Middle frontal gyrus (tissue), 1 donor: ENCODE results near the gene SLC6A19.

Experiments
- DNase-seq: peaks from one replicate; pipeline ENCODE4 v3.0.0-alpha.2; 2015; ENCODE audit warnings: low spot score; ENCODE audit errors: extremely low spot score

The SLC6A19 gene

DNA sequence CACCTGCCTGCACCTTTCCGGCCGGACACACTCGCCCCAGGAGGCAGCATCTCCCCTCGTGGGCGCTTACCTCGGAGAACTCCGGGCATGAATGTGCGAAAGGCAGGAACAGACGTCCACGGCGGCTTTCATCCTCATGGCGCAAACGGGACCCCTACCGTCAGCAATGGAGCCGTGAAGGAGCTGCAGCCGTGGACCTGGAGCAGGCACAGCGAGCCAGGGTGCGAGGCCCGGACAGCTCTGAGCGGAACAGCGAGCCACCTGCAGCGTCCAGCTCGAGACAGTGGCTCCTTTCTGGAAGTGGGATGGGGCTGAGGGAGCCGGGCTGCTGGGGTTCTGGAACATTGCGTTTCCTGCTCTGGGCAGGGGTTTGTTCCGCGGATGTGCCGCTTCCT is 7.8 kb upstream of the SLC6A19 start:
- DNase-seq, result no peak

DNA sequence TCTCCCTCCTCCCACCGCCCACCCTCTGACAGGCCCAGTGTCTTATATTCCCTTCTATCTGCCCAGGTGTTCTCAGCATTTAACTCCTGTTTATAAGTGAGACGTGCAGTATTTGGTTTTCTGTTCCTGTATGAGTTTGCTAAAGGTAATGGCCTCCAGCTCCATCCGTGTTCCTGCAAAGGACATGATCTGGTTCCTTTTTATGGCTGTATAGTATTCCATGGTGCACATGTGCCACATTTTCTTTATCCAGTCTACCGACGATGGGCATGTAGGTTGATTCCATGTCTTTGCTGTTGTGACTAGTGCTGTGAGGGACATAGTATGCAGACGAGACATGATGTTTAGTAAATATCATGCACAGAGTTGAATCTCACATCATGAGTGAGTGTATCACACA is 7.0 kb upstream of the SLC6A19 start:
- no peak for DNase-seq

DNA sequence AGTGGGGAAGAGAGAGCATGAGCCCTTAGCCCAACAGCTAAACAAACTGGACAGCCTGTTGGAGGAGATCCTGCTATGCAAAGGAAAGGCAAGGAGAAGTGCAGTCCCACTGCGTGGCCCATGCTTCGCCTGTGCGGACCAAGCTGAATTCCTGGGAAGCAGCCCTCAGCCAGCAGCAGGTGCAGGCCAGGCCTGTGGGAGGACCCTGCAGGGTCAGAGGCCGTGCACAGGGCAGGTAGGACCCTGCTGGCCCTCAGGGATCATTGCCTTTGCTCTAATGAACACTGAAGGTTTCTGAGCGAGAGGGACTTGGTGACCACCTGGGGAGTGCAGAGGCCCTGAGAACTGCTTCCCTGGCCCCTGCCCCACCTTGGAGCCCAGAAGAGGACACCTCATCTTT is 6.0 kb upstream of the SLC6A19 start:
- no peak for DNase-seq

DNA sequence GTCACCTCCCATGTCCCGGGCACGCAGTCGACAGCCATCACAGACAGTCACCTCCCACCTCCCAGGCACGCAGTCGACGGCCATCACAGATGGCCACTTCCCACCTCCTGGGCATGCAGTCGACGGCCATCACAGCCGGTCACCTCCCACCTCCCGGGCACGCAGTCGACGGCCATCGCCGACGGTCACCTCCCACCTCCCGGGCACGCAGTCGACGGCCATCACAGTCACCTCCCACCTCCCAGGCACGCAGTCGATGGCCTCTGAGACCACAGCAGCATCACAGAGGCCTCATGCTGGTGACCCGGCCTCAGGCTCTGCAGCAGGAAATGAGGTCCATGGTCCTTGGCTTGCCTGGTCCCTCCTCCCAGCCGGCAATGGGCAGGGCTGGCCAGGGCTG is 5.5 kb upstream of the SLC6A19 start:
- DNase-seq, result no peak

DNA sequence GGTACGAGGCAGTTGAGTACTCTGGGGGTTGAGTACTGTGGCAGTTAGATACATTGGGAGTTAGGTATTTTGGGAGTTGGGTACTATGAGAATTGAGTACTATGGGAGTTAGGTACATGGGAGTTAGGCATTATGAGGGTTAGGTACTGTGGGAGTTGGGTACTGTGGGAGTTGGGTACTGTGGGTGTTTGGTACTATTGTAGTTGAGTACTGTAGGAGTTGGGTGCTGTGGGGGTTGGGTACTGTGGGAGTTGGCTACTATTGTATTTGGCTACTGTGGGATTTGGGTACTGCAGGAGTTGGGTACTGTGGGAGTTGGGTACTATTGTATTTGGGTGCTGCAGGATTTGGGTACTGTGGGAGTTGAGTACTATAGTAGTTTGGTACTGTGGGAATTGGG is 4.8 kb upstream of the SLC6A19 start:
- no peak for DNase-seq

DNA sequence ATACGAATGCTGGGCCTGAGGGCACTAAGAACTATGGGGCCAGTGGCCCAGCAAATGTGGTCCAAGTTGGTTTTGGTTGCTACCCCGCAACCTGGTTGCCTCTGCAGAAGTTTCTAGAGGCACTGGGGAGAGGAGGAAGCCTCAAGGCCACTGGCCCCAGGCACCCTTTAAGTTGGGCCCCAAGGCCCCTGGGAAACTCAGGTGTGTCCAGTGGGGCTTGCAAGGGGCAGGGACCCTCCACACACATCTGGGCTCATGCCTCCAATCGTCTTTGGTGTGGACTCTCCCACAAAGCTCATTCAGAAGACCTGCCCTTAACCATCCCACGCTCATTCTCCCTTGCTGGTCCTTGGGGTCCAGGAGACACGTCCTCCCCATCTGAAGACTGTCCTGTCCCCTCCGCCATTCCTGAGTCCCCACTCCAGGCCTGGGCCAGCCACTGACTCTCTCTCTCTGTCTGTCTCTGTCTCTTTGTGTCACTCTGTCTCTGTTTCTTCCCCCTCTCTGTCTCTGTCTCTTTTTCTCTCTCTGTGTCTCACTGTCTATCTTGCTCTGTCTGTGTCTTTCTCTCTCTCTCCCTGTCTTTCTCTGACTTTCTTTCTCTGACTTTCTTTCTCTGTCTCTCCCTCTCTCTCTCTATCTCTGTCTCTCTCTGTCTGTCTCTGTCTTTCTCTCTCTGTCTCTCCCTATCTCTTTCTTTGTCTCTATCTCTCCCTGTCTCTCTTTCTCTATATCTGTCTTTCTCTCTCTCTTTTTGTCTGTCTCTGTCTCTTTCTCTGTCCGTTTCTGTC is 3.3 kb upstream of the SLC6A19 start:
- DNase-seq, result no peak

DNA sequence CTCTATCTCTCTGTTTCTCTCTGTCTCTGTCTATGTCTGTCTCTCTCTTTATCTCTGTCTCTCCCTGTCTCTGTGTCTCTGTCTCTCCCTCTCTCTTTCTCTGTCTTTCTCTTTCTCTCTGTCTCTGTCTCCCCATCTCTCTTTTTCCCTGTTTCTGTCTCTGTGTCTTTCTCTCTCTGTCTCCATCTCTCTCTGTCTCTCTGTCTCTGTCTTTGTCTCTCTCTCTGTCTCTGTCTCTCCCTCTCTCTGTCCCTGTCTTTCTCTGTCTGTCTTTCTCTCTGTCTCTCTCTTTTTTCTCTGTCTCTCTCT is 2.1 kb upstream of the SLC6A19 start:
- DNase-seq, result no peak

DNA sequence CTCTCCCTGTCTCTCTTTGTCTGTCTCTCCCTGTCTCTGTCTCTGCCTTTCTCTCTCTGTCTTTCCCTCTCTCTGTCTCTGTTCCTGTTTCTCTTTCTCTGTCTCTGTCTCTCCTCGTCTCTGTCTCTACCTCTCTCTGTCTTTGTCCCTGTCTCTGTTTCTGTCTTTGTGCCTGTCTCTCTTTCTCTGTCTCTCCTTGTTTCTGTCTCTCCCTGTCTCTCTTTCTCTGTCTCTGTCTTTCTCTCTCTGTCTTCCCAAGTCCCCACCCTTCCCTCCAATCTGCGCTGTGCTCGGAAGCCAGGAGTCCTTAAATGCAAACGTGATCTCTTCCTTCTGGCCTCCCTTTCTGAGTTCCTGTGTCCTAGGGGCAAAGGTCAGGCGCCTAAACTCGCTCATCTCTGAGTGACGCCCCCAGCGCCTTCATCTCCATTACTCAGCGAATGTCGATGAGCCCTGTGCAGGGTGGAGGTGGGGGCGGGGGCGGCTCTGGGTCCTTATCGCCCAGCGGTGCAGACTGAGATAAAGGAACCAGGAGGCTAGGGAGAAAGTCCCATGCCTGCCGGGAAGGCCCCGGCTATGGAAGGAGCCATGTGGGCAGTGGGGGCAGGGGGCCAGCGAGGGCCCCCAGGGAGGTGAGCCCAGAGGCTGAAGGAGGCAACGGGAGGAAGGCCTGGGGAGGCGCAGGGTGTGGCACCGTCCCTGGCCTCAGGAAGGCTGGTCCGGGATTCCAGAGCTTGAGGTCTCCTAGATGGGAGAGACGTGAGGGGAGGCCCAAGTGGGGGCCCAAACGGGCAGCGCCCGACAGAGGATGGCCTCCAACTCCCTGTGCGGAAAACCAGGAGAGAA is 1.5 kb upstream of the SLC6A19 start:
- DNase-seq, result no peak

DNA sequence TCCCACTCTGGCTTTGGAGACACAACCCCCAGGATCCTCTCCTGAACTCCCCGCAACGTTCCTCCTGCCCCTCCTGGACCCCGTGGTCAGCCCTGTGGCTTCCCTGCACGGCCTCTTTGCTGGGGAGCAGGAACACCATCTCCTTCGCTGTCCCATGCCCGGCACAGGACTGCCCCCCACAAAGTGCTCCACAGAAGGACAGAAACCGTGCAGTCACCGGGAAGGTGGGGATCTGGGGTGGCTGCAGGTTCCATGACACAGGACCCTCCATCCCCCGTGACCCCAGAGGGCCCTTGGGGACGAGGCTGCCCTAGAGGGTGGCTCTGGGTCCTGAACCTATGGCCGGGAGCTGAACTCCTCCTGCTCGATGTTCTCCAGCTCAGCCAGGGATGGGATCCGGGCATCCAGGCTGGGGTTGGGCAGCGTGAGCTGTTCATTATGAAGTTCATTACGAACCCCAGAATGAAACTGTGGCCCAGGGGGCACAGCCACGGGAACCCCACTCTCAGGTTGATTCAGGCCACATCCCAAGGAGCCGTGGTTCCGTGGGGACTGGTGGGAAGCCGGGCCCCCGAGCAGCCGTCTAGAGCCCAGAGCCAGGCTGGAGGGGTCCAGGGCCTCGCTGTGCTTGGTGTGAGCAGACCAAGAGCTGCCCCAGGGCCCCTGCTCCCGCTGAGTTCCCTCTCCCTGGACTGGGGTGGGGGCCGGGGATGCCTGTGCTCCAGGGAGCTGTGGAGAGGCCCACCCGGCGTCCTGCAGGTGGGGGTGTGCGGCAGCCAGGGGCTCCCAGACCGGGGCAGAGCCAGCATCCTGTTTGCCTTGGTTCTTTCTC is 684 bp upstream of the SLC6A19 start:
- no peak for DNase-seq

DNA sequence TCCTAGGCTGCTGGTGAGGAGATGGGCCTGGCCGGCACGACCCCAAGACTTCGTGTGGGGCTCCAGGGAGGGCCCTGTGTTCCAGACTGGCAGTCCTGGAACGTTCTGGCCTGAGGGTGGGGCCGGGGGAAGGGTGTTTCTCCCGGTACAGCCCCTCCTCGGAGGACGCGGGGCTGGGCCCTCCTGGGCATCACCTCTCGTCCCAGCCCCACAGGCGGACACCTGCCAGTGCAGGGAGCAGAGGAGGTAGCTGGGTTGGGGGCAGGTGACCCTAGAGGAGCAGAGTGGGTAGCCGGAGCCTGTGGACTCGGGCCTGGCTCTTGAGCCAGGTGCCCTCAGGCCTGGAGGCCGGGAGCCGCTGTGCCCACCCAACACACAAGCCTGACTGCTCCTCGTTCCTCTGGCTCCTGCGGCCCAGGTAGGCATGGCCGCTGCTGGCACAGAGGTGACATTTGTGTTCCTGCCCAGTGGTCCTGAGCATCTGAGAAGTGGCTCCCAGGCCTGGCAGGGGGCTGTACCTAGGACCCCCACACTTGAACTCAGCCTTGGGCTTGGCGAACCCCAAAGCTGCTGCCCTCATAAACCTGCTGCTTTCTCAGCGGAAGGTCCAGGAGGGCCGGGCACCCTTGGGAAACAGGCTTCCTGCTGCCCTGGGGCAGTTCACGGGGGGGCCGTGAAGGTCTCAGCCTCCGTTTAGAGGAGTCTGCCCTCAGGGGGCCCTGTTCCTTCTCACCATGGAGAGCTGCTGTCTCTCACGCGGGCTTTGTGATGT is 817 bp downstream of the SLC6A19 start:
- DNase-seq, result no peak

DNA sequence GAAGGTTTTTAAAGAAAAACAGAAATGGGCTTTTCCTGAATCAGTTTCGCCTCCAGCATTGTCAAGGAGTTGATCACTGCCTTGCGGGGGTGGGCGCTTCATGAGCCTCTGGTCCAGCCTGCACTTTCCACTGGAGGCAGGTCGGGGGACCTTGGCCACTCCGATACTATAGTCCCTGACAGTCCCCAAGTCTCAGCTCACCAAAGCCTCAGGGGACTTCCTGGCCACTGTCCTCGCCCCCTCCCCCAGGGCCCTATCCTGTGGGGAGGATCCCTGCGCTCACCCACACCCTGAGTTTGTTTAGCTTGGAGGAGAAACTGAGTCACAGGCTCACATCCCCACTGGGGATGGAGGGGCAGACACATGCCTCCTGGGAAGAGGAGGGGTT is 1.4 kb downstream of the SLC6A19 start:
- DNase-seq, result no peak

DNA sequence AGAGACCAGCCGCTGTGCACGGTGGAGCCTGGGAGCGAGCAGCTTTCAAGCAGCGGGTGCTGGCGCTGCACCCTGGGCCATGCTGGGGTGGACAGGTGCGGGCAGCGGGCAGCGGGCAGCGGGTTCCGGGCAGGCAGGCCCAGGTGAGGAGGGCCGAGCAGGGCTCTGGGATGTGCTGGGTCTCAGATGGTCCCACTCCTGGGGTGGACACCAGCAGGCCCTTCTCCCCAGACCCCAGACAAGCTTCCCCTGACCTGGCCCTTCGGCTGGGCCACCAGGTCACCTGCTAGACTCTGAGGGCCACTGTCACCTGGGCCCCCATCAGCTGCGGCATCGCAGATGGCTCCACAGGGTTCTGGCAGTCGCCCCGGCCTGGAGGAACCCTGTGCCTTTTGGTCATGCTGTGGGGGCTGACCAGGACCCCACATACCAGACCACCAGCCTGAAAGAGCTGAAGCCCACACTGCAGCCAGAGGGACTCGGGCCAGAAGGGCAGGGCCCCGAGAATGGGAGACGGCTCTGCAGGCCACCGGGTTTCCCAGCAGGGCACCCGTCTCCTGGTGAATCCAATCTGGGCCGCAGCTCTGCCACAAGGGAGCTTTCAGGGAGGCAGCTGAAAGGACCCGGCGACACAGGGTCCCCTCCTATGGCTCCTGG is 2.0 kb downstream of the SLC6A19 start:
- DNase-seq, result no peak

DNA sequence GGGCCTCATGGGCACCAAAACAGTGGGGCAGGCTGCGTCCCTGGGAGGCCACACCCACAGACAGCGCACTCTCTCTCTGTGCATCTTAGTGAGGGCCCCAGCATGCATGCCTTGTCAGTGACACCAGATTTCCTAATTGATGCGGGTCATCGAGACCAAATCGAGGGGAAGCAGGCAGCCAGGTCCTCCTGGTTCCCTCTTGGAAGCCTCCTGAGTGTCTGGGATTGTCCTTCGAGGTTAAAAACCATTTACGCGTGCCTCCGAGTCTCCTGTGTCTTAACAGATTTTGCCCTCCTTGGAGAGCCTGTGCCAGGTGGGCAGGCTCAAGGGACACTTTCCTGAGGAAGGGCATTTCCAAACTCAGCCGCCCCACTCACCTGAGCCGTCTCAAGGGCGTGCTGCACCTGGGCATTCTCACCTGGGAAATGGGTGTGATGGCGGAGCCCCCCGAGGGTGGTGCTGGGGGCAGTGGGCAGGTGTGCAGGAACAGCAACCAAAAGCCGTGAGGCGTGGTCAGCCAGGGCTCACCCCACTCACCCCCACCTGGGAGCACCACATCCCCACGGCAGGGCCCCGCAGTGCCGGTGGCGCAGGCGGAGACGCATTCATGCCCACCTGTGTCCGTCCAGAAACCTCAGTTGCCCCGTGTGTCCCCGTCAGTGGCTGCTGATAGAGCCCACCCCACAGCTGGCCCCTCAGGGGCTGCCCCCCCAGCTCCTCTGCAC is 2.7 kb downstream of the SLC6A19 start:
- no peak for DNase-seq

DNA sequence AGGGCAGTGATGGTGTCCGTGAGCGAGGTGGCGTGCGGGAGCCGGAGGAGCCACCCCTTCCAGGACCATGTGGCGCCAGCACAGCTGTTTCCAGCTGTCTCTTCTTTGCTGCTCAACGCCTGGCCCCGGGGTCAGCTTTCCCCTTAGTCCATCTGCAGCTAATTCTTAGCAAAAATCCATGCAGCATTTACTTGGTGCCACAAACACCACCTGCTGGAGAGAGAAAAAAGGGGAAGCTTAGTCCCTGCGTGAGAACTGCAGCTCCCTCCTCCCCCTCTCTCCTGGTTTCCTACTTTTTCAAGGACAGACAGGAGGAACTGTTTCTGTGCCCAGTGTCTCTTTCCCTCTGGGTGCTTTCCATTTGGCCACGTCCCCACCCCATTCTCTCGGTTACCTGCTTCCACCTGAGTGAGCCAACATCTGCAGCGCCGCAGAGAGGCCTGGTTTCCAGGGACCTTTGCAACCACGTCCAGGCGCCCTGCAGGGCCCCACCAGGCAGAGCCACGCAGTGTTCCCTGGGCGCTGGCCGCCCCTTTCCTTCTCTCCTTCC is 3.4 kb downstream of the SLC6A19 start:
- no peak for DNase-seq

DNA sequence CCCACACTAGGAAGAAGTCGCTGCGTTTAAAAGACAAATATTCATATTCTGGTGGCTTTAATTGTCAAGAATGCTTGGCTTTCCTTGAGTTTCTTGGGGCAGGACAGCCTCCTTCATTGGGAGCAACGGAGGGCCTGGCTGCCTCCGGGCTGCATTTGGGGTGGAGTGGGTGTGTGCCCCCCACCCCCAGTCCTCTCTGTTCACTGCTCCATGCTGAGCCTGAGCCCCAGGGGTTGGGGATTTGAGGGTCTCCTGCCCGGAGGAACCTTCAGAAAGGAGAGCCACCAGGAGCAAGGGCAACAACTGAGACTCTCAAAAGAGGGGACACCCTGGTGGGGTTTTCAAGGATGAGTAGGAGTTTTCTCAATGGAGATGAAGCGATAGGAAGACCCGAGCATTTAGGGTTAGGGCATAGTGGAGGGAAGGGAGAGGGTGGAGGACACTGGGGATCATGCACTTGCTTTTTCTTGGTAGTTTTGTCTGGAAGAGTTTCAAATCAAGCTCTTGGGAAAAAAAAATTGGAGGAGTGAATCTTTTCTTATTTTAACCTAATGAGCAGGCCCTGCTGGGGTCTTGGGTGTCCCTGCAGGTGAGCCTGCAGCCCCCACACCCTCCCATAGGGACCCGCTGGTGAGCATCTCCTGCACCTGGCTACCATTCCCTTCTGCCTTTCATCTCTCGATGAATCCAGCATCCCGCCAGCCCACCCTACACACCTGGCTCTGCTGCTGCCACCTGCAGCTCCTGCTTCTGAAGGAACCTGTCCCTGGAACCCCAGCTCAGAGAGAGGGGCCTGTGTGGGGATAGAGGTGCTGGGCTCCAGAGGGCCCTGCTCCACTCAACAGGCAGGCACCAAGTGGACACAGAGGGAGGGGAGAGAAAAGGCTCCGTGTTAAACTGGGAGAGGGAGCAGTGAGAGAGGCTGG is 4.1 kb downstream of the SLC6A19 start:
- no peak for DNase-seq

DNA sequence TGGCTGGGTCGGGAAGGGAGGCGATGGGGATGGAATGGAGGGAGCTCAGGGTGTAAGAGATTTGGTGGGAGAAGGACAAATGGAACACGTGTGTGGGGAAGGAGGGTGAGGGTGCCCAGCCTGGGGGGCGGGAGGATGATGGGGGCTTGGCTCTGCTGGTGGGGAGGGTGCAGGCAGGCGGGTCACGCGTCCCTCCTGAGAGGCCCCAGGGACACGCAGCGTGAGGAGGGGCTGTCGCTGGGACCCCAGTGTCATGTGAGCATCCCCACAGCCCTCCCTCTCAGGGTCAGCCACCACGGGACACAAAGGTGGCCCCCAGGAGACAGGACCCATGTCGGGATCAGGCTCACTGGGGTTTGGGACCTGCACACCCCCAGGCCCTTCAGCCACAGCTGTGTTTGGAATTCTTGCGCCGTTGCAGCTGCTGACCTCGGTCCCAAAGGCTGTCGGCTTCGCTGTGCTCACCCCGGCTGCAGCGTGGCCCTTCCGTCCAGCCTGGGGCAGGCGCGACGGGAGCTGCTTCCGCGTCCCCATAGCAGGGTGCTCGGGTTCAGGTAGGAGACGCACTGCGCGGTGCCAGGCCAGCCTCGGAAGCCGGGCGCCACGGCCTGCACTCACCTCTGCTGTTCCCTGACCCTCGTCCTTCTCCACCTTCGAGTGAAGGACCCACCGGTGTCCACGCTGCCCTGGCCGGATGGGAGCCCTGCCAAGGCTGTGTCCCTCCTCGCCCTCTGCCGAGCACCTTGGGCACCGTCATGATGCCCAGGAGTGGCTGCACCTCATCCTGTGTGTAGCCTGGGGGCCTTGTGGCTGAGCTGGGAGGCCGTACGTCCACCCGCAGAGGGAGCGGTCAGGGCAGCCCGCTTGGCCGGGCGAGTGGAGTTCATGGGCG is 5.4 kb downstream of the SLC6A19 start:
- DNase-seq, result no peak

DNA sequence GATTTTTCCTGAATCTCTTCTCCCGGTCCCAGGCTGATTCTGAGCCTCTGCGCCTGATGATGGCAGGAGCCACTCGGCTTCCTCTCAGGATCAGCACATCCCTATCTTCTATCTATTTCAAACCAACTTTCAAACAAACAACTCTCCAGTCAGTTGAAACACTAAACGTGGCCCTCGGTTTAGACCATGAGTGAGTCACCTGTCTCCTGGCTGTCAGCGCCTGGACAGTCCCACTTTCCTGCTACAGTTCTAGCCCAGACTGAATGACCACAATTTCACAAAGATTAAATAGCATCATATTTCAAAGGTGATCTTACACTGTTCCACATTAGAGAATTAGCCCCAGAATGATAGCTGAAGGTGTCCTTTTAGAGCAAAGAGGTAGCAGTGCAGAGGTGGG is 6.2 kb downstream of the SLC6A19 start:
- DNase-seq, result no peak

DNA sequence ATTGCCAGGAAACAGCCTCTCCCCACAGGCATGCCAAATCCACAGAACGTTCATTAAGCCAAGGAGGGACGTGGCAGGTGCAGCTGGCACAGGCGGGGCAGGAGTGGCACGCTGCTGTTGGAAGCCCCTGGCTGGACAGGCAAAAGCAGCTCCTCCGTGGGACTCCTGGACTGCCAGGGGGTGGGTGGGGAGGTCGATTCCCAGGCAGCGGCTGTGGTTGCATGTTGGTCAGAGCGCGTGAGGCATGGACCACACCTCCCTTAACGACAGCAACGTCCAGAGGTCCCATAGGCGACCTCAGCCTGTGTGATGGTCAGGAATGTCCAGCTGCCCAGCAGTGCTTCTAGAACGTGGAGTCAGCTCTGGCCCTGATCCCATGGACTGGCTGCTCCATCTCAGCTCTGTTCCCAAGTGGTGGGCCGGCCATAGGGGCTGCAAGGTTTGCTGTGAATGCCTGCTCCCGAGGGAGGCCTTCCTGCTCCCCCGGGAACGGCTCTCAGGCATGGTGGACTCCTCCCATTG is 6.9 kb downstream of the SLC6A19 start:
- DNase-seq, result no peak
